Peyer's patch (tissue), 4 donors: ENCODE data around the gene BTNL8.

Experiments used
- CTCF ChIP-seq, 6 experiments: fragments of 450-650 bp in 4 of 6; fragments of 200-600 bp in 2 of 6; sonication (generic) in 1 of 6; IDR thresholded peaks; one replicate each; pipeline ENCODE4 v1.5.1; 2017 to 2019; ENCODE audit warnings: antibody characterized with exemption in 6 of 6, mild to moderate bottlenecking in 3 of 6, moderate library complexity in 1 of 6
- POLR2A ChIP-seq, 2 donors: fragments of 450-650 bp; IDR thresholded peaks; one replicate each; pipeline ENCODE4 v1.5.1; 2017; ENCODE audit warnings: antibody characterized with exemption in 2 of 2, mild to moderate bottlenecking in 2 of 2, moderate library complexity in 2 of 2

GRCh38 chr5:180914646-180915045, 15.7 kb downstream of the BTNL8 start:
- TF ChIP-seq CTCF (IDR thresholded peaks at IDR 0.05) (no peak), POLR2A (IDR thresholded peaks at IDR 0.05) (no peak)
